ENCODE measurements around the gene REST. TPM values are rescaled to one million over a fixed set of nuclear protein-coding genes. Genes with fewer than 3 reads are reported as not detected.
"Not testable (repeated sequence)": the region's sequence is repeated elsewhere in the genome, so short reads cannot be mapped to it uniquely, and the experiment has no call there.

REST gene
- total RNA-seq, 4 donors from 2014 or later, result 24.0 to 37.6 (median 30.1) TPM

DNA sequence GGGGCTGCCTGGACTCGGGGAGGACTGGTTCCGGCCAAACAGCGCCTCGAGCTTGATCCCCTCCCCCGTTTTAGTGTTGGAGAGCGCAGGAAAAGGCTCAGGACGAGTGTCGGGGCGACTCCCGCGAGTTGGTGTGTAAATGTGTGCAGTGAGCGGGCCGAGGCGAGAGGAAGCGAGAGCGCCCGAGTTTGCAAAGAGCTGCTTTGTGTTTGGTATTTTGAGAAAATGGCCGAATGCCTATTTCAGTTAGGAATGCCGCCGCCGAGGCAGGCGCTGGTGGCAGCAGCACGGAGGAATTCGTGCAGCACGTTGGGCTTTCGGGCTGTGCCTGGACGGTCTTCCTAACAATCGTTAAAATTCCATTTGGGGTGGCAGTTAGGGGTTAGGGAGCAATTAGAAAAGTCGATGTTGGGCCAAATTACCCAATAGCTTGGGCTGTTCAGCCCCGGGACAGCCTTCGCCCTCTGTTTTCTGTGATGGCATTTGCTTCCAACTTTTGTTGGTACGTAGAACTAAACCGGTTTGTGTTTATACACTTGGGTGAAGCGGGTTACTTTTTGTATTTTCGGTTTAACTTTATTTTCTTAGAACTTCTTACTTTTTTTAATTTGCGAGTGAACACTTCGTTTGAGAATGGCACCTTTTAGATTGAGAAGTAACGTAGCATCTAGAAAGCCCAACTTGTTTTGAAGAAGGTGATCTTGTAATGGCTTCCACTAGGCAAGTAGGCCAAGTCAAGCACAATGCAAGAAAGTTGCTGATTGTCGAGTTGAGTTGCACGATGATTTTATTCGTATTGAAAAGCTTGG lies 1.6 kb downstream of the REST start:
- intact Hi-C loops (cut with DNase I), result loop anchor here (2.0 kb wide), 1 partner anchor 68 kb away; the partner anchor contains the start of gene NOA1
- under 1% methylated on average over 34 of the region's 41 CpGs for WGBS
- DNase-seq (ENCODE audit: extremely low spot score), result no peak
- Histone ChIP-seq H3K27ac (replicated peaks in 1 of 4) (peak overlapping the region; percentile 93 to 97 (median 94)), H3K9me3 (no peaks in the 10 kb centered on the region), H3K4me1 (peaks cover 37 to 58% (median 56%) of the 10 kb centered on the region in 4 donors), H3K36me3 (peaks cover 0 to 18% (median 0%) of the 10 kb centered on the region in 4 donors), H3K4me3 (peak overlapping the region; percentile 88 to 98 (median 94)), H3K27me3 (no peaks in the 10 kb centered on the region)
- TF ChIP-seq EP300 (IDR thresholded peaks at IDR 0.05), result no peak
- peak in 1 of 2 donors; percentile 43 for TF ChIP-seq POLR2AphosphoS5 (IDR thresholded peaks at IDR 0.05)
- TF ChIP-seq POLR2A (IDR thresholded peaks at IDR 0.05; ENCODE audit: low read depth), result no peak
- TF ChIP-seq, protein P1, sequence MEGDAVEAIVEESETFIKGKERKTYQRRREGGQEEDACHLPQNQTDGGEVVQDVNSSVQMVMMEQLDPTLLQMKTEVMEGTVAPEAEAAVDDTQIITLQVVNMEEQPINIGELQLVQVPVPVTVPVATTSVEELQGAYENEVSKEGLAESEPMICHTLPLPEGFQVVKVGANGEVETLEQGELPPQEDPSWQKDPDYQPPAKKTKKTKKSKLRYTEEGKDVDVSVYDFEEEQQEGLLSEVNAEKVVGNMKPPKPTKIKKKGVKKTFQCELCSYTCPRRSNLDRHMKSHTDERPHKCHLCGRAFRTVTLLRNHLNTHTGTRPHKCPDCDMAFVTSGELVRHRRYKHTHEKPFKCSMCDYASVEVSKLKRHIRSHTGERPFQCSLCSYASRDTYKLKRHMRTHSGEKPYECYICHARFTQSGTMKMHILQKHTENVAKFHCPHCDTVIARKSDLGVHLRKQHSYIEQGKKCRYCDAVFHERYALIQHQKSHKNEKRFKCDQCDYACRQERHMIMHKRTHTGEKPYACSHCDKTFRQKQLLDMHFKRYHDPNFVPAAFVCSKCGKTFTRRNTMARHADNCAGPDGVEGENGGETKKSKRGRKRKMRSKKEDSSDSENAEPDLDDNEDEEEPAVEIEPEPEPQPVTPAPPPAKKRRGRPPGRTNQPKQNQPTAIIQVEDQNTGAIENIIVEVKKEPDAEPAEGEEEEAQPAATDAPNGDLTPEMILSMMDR (IDR thresholded peaks at IDR 0.05), result no peak

GRCh38 chr4:56910172-56910967 lies 2.7 kb downstream of the REST start:
- H3K4me3 ChIP-seq, result peak overlapping the region in 1 of 4 donors; percentile 89

DNA sequence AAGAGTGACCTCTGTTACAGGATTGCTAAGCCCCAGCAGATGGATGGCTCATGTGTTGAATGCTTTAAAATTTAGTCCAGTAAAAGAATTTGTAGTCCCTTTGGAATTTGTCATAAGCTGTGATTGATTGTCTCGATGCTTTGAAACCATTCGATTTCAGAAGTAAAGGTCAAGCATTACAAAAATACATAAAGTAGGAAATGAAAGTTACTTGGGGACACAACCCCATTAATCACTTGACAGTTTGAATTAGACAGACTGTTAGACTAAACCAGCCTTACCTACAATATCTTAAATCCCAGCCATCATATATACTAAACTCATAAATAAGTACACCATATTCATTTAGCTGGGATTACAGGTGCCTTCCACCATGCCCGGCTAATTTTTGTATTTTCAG lies 6.6 kb downstream of the REST start:
- no peak for DNase-seq (ENCODE audit: extremely low spot score)
- Histone ChIP-seq H3K4me1 (peaks cover 46 to 67% (median 65%) of the 10 kb centered on the region in 4 donors), H3K27ac (replicated peaks in 1 of 4) (no peak overlapping the region), H3K4me3 (no peak overlapping the region), H3K36me3 (peaks cover 0 to 26% (median 12%) of the 10 kb centered on the region in 4 donors), H3K9me3 (no peaks in the 10 kb centered on the region), H3K27me3 (no peaks in the 10 kb centered on the region)
- intact Hi-C loops (cut with DNase I), result loop anchor here (5.0 kb wide), 1 partner anchor 43 kb away; no protein-coding TSS in a partner anchor
- no peak for TF ChIP-seq POLR2AphosphoS5 (IDR thresholded peaks at IDR 0.05)
- TF ChIP-seq POLR2A (IDR thresholded peaks at IDR 0.05; ENCODE audit: low read depth), result no peak
- no peak for TF ChIP-seq EP300 (IDR thresholded peaks at IDR 0.05)
- TF ChIP-seq, protein P1 (IDR thresholded peaks at IDR 0.05), result no peak
- WGBS, result 61% methylated on average over 3 of the region's 3 CpGs

More at GRCh38 chr4:56910172-56910967, 2.7 kb downstream of the REST start:
- H3K27me3 ChIP-seq, result no peaks in the 10 kb centered on the region
- TF ChIP-seq, protein P1 (IDR thresholded peaks at IDR 0.05), result no peak
- no peak for TF ChIP-seq POLR2A (IDR thresholded peaks at IDR 0.05; ENCODE audit: low read depth)
- TF ChIP-seq POLR2AphosphoS5 (IDR thresholded peaks at IDR 0.05), result no peak
- no peak for TF ChIP-seq EP300 (IDR thresholded peaks at IDR 0.05)
- intact Hi-C loops (cut with DNase I), result loop anchor here (5.0 kb wide), 1 partner anchor 47 kb away; no protein-coding TSS in a partner anchor
- H3K27ac ChIP-seq (replicated peaks in 1 of 4), result peak overlapping the region in 1 of 4 donors; percentile 33
- no peaks in the 10 kb centered on the region for H3K9me3 ChIP-seq
- H3K4me1 ChIP-seq, result peaks cover 37 to 67% (median 63%) of the 10 kb centered on the region in 4 donors
- H3K36me3 ChIP-seq, result peaks cover 0 to 18% (median 0%) of the 10 kb centered on the region in 4 donors
- 70% methylated on average over 6 of the region's 6 CpGs for whole genome bisulfite sequencing
- DNase-seq (ENCODE audit: extremely low spot score), result no peak

DNA sequence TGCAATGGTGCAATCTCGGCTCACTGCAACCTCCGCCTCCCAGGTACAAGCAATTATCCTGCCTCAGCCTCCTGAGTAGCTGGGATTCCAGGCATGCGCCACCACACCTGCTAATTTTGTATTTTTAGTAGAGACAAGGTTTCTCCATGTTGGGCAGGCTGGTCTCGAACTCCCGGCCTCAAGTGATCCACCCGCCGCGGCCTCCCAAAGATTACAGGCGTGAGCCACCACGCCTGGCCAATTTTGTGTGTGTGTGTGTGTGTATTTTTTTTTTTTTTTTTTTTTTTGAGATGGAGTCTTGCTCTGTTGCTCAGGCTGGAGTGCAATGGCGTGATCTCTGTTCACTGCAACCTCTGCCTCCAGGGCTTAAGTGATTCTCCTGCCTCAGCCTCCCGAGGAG lies 7.3 kb downstream of the REST start:
- H3K27ac ChIP-seq (replicated peaks in 1 of 4); H3K9me3 ChIP-seq; H3K4me3 ChIP-seq; H3K27me3 ChIP-seq; DNase-seq (ENCODE audit: extremely low spot score): not testable (repeated sequence)
- Histone ChIP-seq H3K4me1 (peaks cover 42 to 60% (median 59%) of the 10 kb centered on the region in 4 donors), H3K36me3 (peaks cover 0 to 29% (median 14%) of the 10 kb centered on the region in 4 donors)
- intact Hi-C loops (cut with DNase I), result loop anchor here (5.0 kb wide), 1 partner anchor 42 kb away; no protein-coding TSS in a partner anchor
- WGBS, result 95% methylated on average over 12 of the region's 12 CpGs

- 93% methylated on average over 2 of the region's 2 CpGs for WGBS
Measured at GRCh38 chr4:56927196-56927595, 19.5 kb downstream of the REST start.

More at GRCh38 chr4:56927196-56927595, 19.5 kb downstream of the REST start:
- Histone ChIP-seq H3K36me3 (peaks cover 14 to 72% (median 43%) of the 10 kb centered on the region in 4 donors), H3K4me1 (no peaks in the 10 kb centered on the region), H3K27me3 (no peaks in the 10 kb centered on the region), H3K9me3 (no peaks in the 10 kb centered on the region), H3K4me3 (no peak overlapping the region), H3K27ac (replicated peaks in 1 of 4) (no peak overlapping the region)
- intact Hi-C loops (cut with DNase I), result no loop called here
- TF ChIP-seq, protein P1 (IDR thresholded peaks at IDR 0.05), result no peak
- no peak for TF ChIP-seq POLR2AphosphoS5 (IDR thresholded peaks at IDR 0.05)
- TF ChIP-seq POLR2A (IDR thresholded peaks at IDR 0.05; ENCODE audit: low read depth), result no peak
- TF ChIP-seq EP300 (IDR thresholded peaks at IDR 0.05), result no peak
- DNase-seq (ENCODE audit: extremely low spot score), result no peak
